ENCODE results near the gene APOL1.
"Not testable (repeated sequence)": the region's sequence is repeated elsewhere in the genome, so short reads cannot be mapped to it uniquely, and the experiment has no call there.

Gene APOL1

DNA sequence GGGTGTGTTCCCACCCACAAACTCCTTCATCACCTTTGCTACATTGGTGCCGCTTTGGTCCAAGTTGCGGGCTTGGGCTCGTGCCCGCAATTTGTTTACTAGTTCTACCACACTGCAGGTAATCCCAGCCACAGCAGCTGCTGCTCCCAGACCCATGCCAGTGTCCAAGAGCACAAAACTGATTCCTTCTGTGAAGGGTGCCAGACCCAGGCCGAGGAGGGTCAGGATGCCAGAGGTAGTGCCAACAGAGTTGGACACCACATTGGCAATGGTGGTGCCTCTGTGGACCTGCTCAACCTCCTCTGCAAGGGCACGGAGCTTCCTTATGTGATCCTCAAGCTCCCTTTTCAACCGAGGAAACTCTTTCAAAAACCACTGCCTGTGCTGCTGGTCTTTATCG, 25.1 kb upstream of the APOL1 start:
- DNase-seq (ENCODE audit: extremely low read depth, low read depth), result no peak
- no peak for TF ChIP-seq CTCF (IDR thresholded peaks at IDR 0.05; ENCODE audit: low read depth, low read length)

GRCh38 chr22:36228369-36228768, 24.6 kb upstream of the APOL1 start:
- not testable (repeated sequence) for DNase-seq (ENCODE audit: extremely low read depth, low read depth)

DNA sequence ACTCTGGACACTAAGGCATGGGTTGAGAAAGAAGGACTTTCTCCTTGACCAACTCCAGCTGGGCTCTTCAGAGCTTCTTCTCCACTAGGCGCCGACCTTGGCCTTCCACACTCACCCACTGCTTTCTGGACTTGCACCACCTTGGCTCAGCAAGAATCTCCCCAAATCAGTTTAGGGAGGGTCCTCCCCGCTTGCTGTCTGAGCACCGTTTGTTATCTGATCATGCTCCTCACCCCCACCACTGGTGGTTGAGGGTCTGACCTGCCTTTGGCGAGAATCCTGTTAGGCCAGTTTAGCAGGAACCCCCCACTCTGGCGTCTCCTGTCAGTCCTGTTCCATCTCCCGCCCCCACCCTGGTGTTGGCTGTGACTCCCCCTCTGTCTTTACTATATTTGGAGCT, 24.0 kb upstream of the APOL1 start:
- no peak for DNase-seq (ENCODE audit: extremely low read depth, low read depth)
- TF ChIP-seq CTCF (IDR thresholded peaks at IDR 0.05; ENCODE audit: low read depth, low read length), result no peak

GRCh38 chr22:36229649-36230048, 23.3 kb upstream of the APOL1 start:
- not testable (repeated sequence) for DNase-seq (ENCODE audit: extremely low read depth, low read depth)

DNA sequence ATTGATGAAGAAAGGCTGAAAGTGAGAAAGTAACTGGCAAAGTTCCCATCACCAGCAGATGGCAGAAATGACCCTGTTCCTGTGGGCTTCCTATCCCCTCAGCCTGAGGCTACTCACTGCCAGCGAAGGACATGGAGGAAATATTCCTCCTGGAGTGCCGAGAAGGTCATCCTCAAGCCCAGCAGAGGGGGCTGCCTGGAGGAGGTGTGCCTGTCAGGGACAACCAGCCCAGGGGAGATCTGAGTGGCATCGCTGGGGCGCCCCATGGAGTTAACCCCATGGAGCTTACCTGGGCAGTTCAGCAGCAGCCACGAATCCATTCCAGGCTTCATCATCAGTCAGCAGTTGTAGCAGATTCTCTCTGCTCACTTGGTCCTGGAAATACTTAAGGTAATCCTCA, 21.9 kb upstream of the APOL1 start:
- not testable (repeated sequence) for DNase-seq (ENCODE audit: extremely low read depth, low read depth)

- no peak for DNase-seq (ENCODE audit: extremely low read depth, low read depth)
- no peak for TF ChIP-seq CTCF (IDR thresholded peaks at IDR 0.05; ENCODE audit: low read depth, low read length)
Observed at GRCh38 chr22:36232715-36233401, 20.1 kb upstream of the APOL1 start.

DNA sequence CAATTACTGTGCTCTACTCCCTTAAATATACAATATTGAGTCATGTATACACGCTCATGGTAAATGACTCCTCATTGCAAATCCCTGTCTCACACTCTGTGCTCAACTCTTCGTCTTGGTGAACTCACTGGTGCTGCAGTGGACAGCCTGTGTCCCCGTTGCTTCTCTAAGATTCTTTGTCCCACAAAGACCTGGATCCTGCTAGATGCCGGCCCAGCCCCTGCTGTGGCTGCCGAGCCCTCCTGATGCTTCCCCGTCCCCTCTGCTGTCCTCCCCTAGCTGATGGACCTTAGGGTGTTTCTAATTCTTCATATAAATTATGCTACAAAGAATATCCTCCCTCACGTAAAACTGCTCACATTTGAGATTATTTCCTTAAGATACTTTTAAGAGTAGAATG, 19.1 kb upstream of the APOL1 start:
- DNase-seq (ENCODE audit: extremely low read depth, low read depth), result no peak
- no peak for TF ChIP-seq CTCF (IDR thresholded peaks at IDR 0.05; ENCODE audit: low read depth, low read length)

DNA sequence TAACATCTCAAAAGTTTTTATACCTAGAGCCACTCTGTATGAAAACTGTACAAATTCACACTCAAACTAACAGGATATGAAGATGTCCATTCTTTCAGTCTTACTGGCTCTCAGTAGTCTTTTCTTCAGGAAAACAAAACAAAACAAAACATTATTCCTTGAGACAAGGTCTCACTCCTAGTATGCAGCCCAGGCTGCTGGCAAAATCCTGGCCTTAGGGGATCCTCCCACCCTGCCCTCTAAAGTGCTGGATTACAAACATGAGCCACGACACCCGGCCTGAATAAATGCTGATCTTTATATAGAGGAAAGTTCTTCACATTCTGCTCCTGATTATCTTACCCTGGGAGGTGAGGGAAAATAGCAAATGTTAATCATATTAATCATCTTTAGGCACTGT, 18.7 kb upstream of the APOL1 start:
- TF ChIP-seq CTCF (IDR thresholded peaks at IDR 0.05; ENCODE audit: low read depth, low read length), result no peak

DNA sequence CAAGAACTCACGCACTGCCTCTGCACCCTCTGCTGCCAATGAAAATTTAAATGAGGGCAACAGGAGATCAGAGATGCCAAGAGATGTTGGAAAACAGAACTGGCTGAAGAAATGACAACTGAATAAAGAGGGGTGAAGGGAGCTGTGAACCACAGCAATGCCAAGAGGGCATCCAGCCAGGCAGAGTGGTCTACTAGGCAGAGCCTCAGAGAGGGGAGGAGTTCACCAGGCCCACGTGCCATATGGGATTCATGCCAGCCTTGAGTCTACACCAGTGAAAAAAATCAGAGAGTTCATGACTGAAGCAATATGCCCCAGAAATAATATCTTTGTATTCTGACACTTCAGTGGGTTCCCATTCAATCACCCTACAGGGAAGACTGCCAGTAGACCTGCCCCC, 18.0 kb upstream of the APOL1 start:
- no peak for TF ChIP-seq CTCF (IDR thresholded peaks at IDR 0.05; ENCODE audit: low read depth, low read length)
- no peak for DNase-seq (ENCODE audit: extremely low read depth, low read depth)

More for the DNA sequence above, 18.7 kb upstream of the APOL1 start:
- no peak for DNase-seq (ENCODE audit: extremely low read depth, low read depth)

Measured in AG09319 (cell line).